ENCODE measurements around the gene PIP4K2C. TPM values are rescaled to one million over a fixed set of nuclear protein-coding genes. Genes with fewer than 3 reads are reported as not detected.

The PIP4K2C gene
- total RNA-seq, 2 experiments from 2014 or later = 14.5 to 15.9 TPM

GRCh38 chr12:57546438-57547287 lies 44.3 kb upstream of the PIP4K2C start, which contains the start of gene DCTN2:
TSS of gene DCTN2 (minus strand) at chr12:57547192. CDS start at chr12:57547063, 129 bp downstream.
- Histone ChIP-seq H3K4me3 (ENCODE audit: low read depth, low read length, poor library complexity, severe bottlenecking) (peak within 1 kb of the TSS; percentile 86), H3K79me2 (ENCODE audit: insufficient read depth, low read depth, low read length) (peaks cover 16% of the 10 kb centered on the region; the same call in 1 of the 2 replicates), H3K9me2 (ENCODE audit: insufficient read depth, low read length) (no peaks in the 10 kb centered on the region), H4K20me1 (ENCODE audit: insufficient read depth, low read length) (no peaks in the 10 kb centered on the region), H3K4me1 (ENCODE audit: insufficient read depth, low read length, poor library complexity, severe bottlenecking) (peaks cover 23% of the 10 kb centered on the region), H2AFZ (ENCODE audit: low read length) (peak within 1 kb of the TSS; percentile 90), H3K27ac (ENCODE audit: low read depth, low read length, poor library complexity, severe bottlenecking) (peak within 1 kb of the TSS; percentile 11), H3K9me3 (ENCODE audit: low read length) (no peaks in the 10 kb centered on the region), H3K36me3 (ENCODE audit: insufficient read depth, low read length) (no peaks in the 10 kb centered on the region), H3K4me2 (ENCODE audit: low read length) (peak within 1 kb of the TSS; percentile 71)
- no peak for TF ChIP-seq EZH2phosphoT487 (IDR thresholded peaks at IDR 0.05; ENCODE audit: borderline replicate concordance, low read depth, low read length)
- TF ChIP-seq, protein P1, sequence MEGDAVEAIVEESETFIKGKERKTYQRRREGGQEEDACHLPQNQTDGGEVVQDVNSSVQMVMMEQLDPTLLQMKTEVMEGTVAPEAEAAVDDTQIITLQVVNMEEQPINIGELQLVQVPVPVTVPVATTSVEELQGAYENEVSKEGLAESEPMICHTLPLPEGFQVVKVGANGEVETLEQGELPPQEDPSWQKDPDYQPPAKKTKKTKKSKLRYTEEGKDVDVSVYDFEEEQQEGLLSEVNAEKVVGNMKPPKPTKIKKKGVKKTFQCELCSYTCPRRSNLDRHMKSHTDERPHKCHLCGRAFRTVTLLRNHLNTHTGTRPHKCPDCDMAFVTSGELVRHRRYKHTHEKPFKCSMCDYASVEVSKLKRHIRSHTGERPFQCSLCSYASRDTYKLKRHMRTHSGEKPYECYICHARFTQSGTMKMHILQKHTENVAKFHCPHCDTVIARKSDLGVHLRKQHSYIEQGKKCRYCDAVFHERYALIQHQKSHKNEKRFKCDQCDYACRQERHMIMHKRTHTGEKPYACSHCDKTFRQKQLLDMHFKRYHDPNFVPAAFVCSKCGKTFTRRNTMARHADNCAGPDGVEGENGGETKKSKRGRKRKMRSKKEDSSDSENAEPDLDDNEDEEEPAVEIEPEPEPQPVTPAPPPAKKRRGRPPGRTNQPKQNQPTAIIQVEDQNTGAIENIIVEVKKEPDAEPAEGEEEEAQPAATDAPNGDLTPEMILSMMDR (conservative IDR thresholded peaks at IDR 0.05; ENCODE audit: low read length) = peak; percentile 40
- peak; percentile 97 for DNase-seq (ENCODE audit: low spot score)
- BruUV-seq (replicated peaks) = no TSS peak
- ChIA-PET CTCF (ENCODE audit: unreplicated experiment) (interaction anchor here (0.5 to 0.6 kb wide), 2 partner anchors 91 to 196 kb away, joined by 3 to 4 read pairs; partner anchors contain the start of gene INHBE), POLR2A (interaction anchor here (0.5 to 1.4 kb wide), 8 partner anchors 9 to 195 kb away, joined by 3 to 5 read pairs (median 4); partner anchors contain the start of gene DDIT3)
- intact Hi-C loops (cut with micrococcal nuclease; ENCODE audit: unreplicated experiment) = loop anchor here (2.0 kb wide), 1 partner anchor 24 kb away; the partner anchor contains the start of gene MBD6

DNA sequence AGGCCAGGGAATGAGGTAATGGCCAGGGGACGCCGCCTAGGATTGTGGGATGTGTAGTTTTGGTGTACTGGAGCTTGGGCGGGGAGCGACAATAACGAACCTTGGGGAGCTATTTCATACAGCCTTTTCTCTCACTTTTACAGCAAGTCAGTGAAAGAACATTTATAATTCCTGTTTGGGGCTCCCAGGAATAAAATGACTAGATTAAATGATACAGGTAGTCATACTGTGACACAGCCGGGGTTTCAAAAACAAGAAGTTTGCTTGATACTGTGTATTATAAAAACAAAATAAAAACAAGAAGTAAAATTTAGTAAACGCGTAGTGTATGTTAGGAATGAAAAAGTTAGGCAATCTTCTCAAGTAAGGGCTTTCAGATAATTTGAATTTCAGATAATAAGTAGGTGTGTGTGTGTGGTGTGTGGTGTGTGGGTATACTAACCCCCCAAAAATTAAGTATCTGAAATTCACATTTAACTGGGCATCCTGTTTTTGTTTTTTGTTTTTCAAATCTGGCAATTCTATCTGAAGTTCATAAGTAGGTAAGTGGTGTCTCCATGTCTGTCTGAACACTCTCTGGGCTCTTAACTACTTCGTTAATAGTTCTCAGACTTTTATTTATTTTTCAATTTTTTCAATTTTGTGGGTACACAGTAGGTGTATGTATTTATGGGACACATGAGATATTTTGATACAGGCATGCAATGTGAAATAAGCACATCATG lies 43.5 kb upstream of the PIP4K2C start:
- no peaks in the 10 kb centered on the region for H3K9me3 ChIP-seq (ENCODE audit: low read length)
- intact Hi-C loops (cut with micrococcal nuclease; ENCODE audit: unreplicated experiment) = loop anchor here (2.0 kb wide), 1 partner anchor 25 kb away; the partner anchor contains the start of gene MBD6
- H3K9me2 ChIP-seq (ENCODE audit: insufficient read depth, low read length) = no peaks in the 10 kb centered on the region
- ChIA-PET CTCF (ENCODE audit: unreplicated experiment) (interaction anchor here (0.6 kb wide), 1 partner anchor 195 kb away, joined by 4 read pairs; no protein-coding TSS in a partner anchor), POLR2A (interaction anchor here (0.5 to 1.4 kb wide), 7 partner anchors 15 to 820 kb away, joined by 3 to 7 read pairs (median 4); partner anchors contain the start of gene DDIT3)
- BruUV-seq (replicated peaks) = no TSS peak
- TF ChIP-seq, protein P1 (conservative IDR thresholded peaks at IDR 0.05; ENCODE audit: low read length) = no peak
- no peak for TF ChIP-seq EZH2phosphoT487 (IDR thresholded peaks at IDR 0.05; ENCODE audit: borderline replicate concordance, low read depth, low read length)
- peak overlapping the region; percentile 86 for H3K4me3 ChIP-seq (ENCODE audit: low read depth, low read length, poor library complexity, severe bottlenecking)
- no peak for DNase-seq (ENCODE audit: low spot score)
- H4K20me1 ChIP-seq (ENCODE audit: insufficient read depth, low read length) = no peaks in the 10 kb centered on the region
- H3K79me2 ChIP-seq (ENCODE audit: insufficient read depth, low read depth, low read length) = peaks cover 16% of the 10 kb centered on the region; the same call in 1 of the 2 replicates
- no peaks in the 10 kb centered on the region for H3K36me3 ChIP-seq (ENCODE audit: insufficient read depth, low read length)
- H3K27ac ChIP-seq (ENCODE audit: low read depth, low read length, poor library complexity, severe bottlenecking) = no peak overlapping the region
- H3K4me1 ChIP-seq (ENCODE audit: insufficient read depth, low read length, poor library complexity, severe bottlenecking) = peaks cover 23% of the 10 kb centered on the region
- H3K4me2 ChIP-seq (ENCODE audit: low read length) = peak overlapping the region; percentile 57
- H2AFZ ChIP-seq (ENCODE audit: low read length) = peak overlapping the region; percentile 90

Measured in OCI-LY7 (cell line).